K562 treated with DMSO at 1 percent for 12 hours (cell line): ENCODE results near the gene PLEKHO1. TPM values are rescaled to one million over a fixed set of nuclear protein-coding genes. Genes with fewer than 3 reads are reported as not detected.

Experiments used
- total RNA-seq: library from RNA; unstranded; fragments of 300-600 nt; gene quantifications from 2 replicates; pipeline ENCODE4 v1.2.3, GENCODE V29; 2022; ENCODE audit not compliant: insufficient read depth

PLEKHO1 gene
- total RNA-seq: 11.1 and 13.1 TPM in 2 replicates

GRCh38 chr1:150149271-150150132, at the start of gene PLEKHO1:
TSS of gene PLEKHO1 (plus strand) at chr1:150149916. CDS start at chr1:150150258, 342 bp downstream.

Other genes starting within 250 kb of the PLEKHO1 start
- 0.17 TPM in 1 of 2 replicates, not detected in the other for gene SV2A, start 232.1 kb upstream of the PLEKHO1 start, total RNA-seq
- gene SF3B4, start 222.1 kb upstream of the PLEKHO1 start, total RNA-seq: 44.0 and 64.4 TPM in 2 replicates
- 0.65 and 0.74 TPM in 2 replicates for gene MTMR11, start 213.0 kb upstream of the PLEKHO1 start, total RNA-seq
- gene OTUD7B, start 139.2 kb upstream of the PLEKHO1 start, total RNA-seq: 1.1 and 5.3 TPM in 2 replicates
- 18.5 and 33.0 TPM in 2 replicates for gene VPS45, start 82.1 kb upstream of the PLEKHO1 start, total RNA-seq
- 18.0 and 41.7 TPM in 2 replicates for gene ANP32E, start 86.2 kb downstream of the PLEKHO1 start, total RNA-seq
- 1.4 and 1.9 TPM in 2 replicates for gene CA14, start 107.9 kb downstream of the PLEKHO1 start, total RNA-seq
- gene APH1A, start 119.1 kb downstream of the PLEKHO1 start, total RNA-seq: 95.7 and 98.4 TPM in 2 replicates
- gene C1orf54, start 122.9 kb downstream of the PLEKHO1 start, total RNA-seq: 1.2 and 2.8 TPM in 2 replicates
- 0.38 TPM in 1 of 2 replicates, not detected in the other for gene CIART, start 132.6 kb downstream of the PLEKHO1 start, total RNA-seq
- gene MRPS21, start 143.9 kb downstream of the PLEKHO1 start, total RNA-seq: 56.4 and 63.0 TPM in 2 replicates
- gene PRPF3, start 171.6 kb downstream of the PLEKHO1 start, total RNA-seq: 19.1 and 35.8 TPM in 2 replicates
- gene RPRD2, start 214.2 kb downstream of the PLEKHO1 start, total RNA-seq: 3.7 and 20.0 TPM in 2 replicates